GM19324 (cell line): Measurements from ENCODE around the gene SLFN12L.
A peak's percentile ranks its signal among the peaks of the same experiment; 100 is the strongest.
"Not testable (repeated sequence)": the region's sequence is repeated elsewhere in the genome, so short reads cannot be mapped to it uniquely, and the experiment has no call there.

ENCODE experiments used
- ATAC-seq: cut with Tn5 transposase; IDR thresholded peaks from one replicate; pipeline ENCODE4 v1.9.1; 2021; ENCODE audit warnings: mild to moderate bottlenecking, moderate library complexity; ENCODE audit not compliant: unreplicated experiment, low FRiP score

The SLFN12L gene

DNA sequence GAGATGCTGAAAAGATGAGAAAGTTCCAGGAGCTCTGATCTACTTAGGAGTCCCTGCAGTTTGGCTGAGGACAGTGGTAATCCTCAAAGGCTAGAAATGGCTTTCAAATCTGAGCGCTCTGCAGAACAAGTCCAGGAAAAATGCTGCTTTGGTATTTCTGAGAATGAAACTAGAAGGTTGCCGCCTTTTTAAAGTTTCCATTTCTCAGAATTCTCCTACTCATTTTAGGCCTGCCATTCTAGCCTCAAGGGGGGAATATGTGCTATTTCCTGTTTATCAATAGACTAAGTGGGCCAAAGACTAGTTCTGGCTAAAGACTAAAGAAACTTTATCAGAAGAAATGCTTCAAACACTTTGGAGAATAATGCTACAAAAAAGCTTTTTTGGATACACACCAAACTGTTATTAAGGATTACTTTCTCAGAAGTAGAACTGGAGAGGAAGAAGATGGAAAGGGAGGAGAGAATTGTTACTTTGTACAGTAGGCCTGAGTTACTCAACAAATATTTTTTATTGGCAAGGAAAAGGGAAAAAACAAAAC lies at the start of gene SLFN12L:
Gene SLFN12L, minus strand, starts transcription at position 78 of the 541 bp plus-strand sequence. CDS start 15,314 bp downstream, outside the sequence.
- ATAC-seq, result peak; percentile 34

- peak; percentile 9 for ATAC-seq
Observed at GRCh38 chr17:35586569-35587073, 49.1 kb upstream of the SLFN12L start.

- no peak for ATAC-seq
Observed at GRCh38 chr17:35584061-35584460, 46.6 kb upstream of the SLFN12L start.

DNA sequence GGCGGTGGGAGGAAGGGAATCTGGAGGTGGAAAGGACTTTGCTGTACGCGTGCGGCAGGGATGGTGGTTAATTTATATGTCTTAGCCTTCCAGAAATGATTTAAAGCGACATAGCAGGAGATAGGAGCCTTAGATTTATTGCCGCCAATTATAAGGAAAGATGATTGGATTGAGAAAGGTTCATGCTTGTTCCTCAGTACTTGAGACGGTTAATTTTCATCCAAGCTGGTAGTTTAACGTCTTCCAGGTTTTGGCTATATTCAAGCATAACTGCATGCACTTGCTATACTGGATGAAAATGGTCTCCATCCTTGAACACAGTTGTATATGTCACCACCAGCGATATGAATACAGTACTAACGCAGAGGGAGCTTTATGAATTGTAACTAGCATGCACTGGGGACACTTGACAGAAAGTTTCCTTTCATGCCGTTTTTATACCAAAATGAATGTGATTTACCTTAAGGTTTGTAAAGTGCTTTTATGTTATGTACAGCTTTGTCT lies 41.5 kb upstream of the SLFN12L start:
- no peak for ATAC-seq

DNA sequence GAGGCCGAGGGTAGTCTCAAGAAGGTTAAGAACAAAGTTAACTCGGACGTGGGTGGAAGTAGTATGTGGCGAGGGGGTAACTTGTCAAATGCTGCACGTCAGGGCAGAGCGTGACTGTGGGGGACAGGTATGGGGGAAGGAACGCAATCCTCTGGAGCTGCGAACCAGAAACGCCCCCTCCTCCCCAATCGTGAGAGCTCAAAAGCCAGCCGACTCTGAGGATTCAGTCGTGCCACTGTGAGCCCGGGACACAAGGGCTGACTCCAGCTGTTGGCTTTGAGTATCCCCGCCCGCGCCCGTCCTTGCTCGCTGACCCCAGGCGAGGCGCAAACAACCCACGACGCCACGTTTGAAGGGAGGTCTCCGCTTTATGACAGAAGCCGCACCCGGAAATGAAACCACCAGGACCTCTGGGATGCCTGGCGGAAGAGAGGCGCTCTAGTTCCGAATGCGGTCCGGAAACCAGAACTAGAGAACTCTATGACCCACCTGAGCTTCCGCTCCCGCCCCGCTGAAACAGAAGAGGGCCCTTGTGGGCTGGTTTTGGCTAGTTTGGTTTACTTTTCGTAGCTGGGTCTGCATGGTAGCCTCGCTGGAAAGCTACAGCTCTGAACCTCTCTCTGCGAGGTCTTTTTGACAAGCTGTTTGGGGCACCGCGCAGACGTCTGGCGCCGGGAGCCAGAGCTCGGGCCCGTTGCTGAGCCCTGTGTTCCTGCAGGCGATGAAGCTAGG lies 40.9 kb upstream of the SLFN12L start, which contains the start of gene PEX12:
Gene PEX12, minus strand, starts transcription at position 375 of the 732 bp plus-strand sequence. CDS start 550 bp downstream, outside the sequence.
- peak; percentile 90 for ATAC-seq

DNA sequence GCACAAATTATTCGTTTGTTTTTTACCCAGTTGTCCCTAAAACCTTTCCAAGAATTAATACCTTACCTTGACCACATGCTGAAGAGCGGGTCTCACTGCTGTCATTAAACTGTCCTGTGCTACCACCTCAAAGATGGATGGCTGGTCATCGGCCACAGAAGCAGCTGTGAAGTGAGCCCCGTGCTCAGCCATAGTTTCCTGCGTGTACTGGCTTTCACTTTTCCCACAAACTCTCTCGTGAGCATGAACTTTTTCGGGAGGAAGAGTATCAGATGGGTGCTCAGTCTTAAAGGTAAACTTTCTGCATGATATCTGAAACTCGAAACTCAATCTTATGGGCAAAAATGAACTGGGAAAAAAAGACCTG lies 40.3 kb upstream of the SLFN12L start:
- ATAC-seq, result no peak

DNA sequence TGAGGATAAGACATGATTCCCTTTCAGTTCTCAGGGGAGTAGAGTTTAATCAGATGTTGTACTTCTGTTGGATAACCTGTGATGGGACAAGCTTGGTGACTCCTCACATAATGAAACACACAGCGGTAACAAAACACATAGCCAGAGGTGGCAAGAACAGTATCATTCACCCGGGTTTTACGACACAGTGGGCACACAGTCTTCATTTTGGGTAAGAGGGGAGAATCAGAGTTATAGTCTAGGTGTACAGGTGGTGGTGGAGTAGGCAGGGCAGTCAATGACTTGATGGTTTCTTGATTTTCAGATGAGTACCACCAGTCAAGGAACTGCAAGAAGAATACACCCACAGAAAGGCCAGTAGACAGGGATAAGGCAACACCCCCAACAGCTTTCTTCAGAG lies 38.3 kb upstream of the SLFN12L start:
- ATAC-seq, result no peak

- ATAC-seq, result no peak
Observed at GRCh38 chr17:35569405-35569804, 31.9 kb upstream of the SLFN12L start.

DNA sequence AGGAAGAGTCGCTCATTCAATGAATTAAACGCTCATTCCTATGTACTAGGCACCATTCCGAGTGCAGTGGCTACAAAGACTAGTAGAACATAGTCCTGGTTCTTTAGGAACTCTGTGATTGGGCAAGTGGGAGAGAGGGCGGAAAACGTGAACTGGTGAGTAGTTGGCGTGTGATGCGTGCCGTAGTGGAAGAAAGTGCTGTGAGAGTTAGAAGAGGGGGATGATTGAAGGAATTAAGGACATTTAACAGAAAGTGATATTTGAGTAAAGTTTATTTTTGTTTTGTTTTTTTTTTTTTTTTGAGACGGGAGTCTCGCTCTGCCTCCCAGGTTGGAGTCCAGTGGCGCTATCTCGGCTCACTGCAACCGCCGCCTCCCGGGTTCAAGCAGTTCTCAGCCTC lies 31.1 kb upstream of the SLFN12L start:
- ATAC-seq, result no peak

- no peak for ATAC-seq
Observed at GRCh38 chr17:35566968-35567367, 29.5 kb upstream of the SLFN12L start.

DNA sequence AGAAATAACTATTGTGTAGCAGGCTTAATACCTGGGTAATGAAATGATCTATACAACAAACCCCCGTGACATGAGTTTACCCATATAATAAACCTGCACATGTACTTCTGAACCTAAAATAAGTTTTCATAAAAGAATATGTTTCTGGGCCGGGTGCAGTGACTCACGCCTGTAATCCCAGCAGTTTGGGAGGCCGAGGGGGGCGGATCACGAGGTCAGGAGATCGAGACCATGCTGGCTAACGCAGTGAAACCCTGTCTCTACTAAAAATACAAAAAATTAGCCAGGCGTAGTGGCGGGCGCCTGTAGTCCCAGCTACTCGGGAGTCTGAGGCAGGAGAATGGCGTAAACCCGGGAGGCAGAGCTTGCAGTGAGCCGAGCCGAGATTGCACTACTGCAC lies 25.7 kb upstream of the SLFN12L start:
- not testable (repeated sequence) for ATAC-seq

DNA sequence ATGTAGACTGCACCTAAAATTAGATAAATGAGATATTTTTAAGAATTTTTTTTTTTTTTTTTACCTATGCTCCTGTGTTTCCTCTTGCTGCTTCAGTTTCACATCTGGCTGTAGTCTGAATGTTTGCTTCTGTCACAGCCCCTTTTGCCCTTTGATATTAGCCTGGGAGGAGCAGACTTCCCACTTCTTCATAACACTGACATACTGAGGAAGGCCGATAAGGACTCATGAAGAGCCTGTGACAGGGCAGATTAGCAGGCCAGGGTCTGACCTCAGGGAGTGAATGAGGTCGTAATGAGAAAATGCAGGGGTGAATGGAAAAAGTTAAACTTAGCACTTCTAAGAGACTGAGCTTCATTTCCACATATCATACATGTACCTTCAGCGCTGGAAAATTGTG lies 23.2 kb upstream of the SLFN12L start, which contains the start of gene SLFN14:
Gene SLFN14, minus strand, starts transcription at position 117 of the 400 bp plus-strand sequence. CDS start 2,757 bp downstream, outside the sequence.
- ATAC-seq, result no peak

- ATAC-seq, result no peak
Observed at GRCh38 chr17:35559495-35560210, 22.2 kb upstream of the SLFN12L start.

DNA sequence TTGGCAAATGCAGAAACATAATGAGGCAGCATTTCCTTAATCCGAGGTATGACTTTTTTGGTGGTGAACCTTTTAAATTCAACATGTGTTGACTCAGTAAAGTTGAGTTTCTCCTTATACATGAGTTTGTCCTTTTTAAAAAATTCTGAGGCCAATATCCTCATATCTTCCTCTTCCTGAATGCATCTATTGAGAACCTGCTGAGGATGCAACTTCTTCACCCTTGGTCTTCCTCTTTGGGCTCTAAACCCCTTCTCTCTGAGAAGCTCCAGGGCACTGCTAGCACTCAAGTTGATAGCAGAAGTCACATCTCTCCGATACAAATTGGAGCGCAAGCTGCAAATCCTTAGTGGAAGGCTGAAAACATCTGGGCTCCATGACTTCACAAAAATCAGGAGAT lies 19.9 kb upstream of the SLFN12L start:
- ATAC-seq, result no peak

DNA sequence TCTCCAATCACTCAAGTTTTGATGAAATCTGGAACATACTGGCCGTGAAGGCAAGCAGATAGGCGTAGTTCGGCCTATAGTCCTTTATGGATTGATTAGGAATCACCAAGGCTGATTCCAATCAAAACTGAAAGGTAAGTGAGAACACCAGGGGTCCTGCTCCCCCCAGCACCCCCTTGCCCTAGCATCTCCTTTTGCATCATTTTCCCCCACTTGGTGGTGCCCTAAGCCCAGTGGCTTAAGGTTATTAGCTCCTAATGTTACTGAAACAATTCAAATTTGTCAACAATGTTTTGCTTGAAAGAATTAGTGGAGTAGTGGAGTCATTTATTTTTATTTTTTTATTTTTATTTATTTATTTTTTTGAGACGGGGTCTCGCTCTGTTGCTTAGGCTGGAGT lies 18.2 kb upstream of the SLFN12L start:
- ATAC-seq, result no peak

DNA sequence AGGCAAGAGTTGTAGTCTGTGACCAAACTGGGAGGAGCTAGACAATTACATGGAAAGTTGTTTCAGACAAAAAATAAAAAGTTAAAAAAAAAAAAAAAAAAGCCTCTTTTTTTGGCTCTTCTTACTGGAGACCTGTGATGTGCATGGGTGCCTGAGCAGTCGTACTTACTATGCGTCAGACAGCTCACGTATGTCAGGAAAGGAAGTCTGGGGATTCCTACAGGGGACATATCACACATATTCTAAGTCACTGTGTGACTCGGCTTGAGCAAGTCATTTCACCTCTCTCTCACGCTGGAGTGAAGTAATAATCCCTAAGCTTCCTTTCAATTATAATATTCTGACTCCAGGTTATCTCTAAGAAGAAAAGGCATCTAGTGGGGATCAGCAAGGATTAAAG lies 17.2 kb upstream of the SLFN12L start:
- no peak for ATAC-seq

DNA sequence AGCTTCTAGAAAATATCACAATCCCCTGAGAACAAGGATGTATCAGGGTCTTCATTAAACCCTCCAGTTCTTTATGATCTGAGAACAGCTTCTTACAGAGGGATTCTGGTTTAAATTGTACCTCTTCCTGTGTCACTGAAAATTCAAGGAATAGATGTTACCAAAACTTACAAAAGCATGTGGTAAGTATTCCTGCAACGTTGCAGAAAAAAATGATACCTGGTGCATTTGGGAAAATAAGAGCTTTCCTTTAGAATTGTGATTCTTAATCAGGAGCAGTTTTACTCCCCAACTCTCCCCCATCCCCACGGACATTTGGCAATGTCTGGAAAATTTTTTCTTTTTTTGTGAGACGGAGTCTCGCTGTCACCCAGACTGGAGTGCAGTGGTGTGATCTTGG lies 15.8 kb upstream of the SLFN12L start:
- no peak for ATAC-seq

GRCh38 chr17:35548978-35549377 lies 11.5 kb upstream of the SLFN12L start:
- no peak for ATAC-seq

DNA sequence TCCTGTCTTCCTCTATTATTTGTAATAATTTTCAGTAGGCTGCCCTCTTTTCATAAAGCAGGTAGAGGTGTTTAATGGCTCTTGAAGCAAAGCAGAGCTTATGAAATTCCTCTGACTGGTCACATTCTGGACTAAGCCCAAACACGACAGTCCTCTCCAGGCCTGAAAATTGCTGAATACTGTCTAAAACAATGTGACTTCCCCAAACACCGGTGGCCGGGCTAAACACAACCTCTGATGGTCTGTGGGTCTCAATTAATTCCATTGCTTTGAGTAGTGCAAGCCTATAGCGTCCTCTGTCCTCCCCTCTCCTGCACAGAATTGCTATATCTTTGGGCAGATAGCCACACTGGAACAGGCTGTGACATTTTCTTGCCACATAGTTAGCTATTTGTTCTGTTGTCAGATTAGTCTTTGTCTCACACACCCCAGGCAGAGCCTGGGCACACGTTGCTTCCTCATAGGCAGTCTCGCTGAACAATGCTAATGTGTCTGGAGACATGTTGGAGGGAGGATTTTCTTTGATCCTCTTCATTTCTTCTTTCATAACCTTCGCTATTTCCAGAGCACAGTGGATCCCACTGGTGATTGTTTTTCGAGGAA lies 10.8 kb upstream of the SLFN12L start:
- no peak for ATAC-seq

- no peak for ATAC-seq
Observed at GRCh38 chr17:35546487-35546886, 9.0 kb upstream of the SLFN12L start.

DNA sequence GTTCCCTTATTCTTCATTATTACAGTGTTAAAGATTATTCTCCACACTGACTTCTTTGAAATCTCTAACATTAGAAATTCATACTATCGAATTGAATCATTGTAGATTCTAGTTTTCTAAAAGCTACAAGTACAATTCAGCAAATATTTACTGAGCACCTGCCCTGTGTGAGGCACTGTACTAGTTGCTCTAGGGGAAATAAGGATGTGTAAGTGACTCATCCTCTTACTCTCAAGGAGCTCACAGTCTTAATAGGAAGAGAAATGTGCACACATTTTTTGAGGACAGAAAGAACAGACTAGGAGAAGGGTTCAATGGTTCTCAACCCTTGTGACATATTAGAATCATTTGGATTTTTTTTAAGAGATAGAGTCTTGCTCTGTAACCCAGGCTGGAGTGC lies 7.7 kb upstream of the SLFN12L start:
- ATAC-seq, result no peak
